ENCODE data around the gene PTPN1. TPM values are rescaled to one million over a fixed set of nuclear protein-coding genes. Genes with fewer than 3 reads are reported as not detected.

The PTPN1 gene
- total RNA-seq, 1 experiment from 2014 or later: 63.0 TPM

DNA sequence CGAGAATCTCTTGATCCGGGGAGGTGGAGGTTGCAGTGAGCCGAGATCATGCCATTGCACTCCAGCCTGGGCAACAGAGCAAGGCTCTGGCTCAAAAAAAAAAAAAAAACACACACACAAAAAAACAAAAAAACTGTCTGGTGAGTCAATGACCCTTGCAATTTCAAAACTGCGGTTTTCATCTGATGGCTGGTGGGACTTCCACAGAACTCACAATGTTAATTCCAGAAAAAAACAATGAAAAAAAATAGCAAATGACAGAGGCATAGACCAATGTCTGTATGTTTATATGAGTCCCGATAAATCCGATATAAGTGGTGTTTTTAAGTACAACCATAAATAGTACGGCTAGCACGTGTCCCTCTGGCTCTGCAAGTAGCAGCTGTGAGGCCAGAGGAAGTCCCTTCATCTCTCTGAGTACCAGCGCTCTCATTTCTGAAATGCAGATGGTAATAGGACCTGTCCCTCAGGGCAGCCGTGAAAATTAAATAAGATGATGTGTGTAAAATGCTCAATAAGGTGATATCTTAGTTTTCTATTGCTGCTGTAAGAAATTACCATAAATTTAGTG, 21.9 kb upstream of the PTPN1 start:
- Mint-ChIP-seq H3K27me3 (ENCODE audit: insufficient read depth, unreplicated experiment) (no peaks in the 10 kb centered on the region), H3K27ac (ENCODE audit: low read depth, unreplicated experiment) (no peak overlapping the region), H3K4me1 (ENCODE audit: insufficient read depth, unreplicated experiment) (peaks cover 25% of the 10 kb centered on the region), H3K36me3 (ENCODE audit: insufficient read depth, unreplicated experiment) (peaks cover 12% of the 10 kb centered on the region), H3K9me3 (ENCODE audit: unreplicated experiment) (no peaks in the 10 kb centered on the region), H3K4me3 (ENCODE audit: unreplicated experiment) (no peak overlapping the region)
- ChIA-PET POLR2A (interaction anchor here (0.6 to 20.5 kb wide), 5 partner anchors 12 to 100 kb away, joined by 3 to 480 read pairs (median 4); partner anchors contain the start of gene PTPN1), CTCF (interaction anchor here (0.7 to 4.5 kb wide), 6 partner anchors 11 to 262 kb away, joined by 3 to 25 read pairs (median 4); no protein-coding TSS in a partner anchor)
- intact Hi-C loops (cut with micrococcal nuclease): no loop called here
- no peak for DNase-seq (ENCODE audit: unreplicated experiment)
- TF ChIP-seq, protein P1, sequence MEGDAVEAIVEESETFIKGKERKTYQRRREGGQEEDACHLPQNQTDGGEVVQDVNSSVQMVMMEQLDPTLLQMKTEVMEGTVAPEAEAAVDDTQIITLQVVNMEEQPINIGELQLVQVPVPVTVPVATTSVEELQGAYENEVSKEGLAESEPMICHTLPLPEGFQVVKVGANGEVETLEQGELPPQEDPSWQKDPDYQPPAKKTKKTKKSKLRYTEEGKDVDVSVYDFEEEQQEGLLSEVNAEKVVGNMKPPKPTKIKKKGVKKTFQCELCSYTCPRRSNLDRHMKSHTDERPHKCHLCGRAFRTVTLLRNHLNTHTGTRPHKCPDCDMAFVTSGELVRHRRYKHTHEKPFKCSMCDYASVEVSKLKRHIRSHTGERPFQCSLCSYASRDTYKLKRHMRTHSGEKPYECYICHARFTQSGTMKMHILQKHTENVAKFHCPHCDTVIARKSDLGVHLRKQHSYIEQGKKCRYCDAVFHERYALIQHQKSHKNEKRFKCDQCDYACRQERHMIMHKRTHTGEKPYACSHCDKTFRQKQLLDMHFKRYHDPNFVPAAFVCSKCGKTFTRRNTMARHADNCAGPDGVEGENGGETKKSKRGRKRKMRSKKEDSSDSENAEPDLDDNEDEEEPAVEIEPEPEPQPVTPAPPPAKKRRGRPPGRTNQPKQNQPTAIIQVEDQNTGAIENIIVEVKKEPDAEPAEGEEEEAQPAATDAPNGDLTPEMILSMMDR (IDR thresholded peaks at IDR 0.05; ENCODE audit: unreplicated experiment): no peak
- no TSS peak for BruUV-seq (replicated peaks)

DNA sequence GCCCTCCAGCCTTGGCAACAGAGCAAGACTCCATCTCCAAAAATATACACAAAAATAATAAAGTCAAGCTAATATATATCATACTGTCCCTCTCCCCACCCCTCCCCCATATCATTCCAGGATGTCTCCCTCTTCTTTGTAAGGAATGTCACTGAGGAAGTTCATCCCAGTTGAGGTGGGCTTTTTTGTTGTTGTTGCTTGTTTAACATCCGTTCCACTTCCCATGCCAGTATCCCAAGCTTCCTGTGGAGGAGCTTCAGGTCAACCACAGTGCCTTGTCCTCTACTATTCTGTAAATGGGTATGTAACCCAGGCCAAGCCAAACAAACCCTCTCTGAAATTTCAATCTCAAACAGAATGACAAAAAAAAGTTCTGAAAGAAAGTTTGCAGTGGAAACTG, 19.0 kb upstream of the PTPN1 start:
- ChIA-PET CTCF (interaction anchor here (0.6 to 4.5 kb wide), 8 partner anchors 9 to 305 kb away, joined by 3 to 25 read pairs (median 4); no protein-coding TSS in a partner anchor), POLR2A (interaction anchor here (1.0 to 20.5 kb wide), 9 partner anchors 12 to 258 kb away, joined by 3 to 480 read pairs (median 4); partner anchors contain the start of gene PTPN1)
- H3K9me3 Mint-ChIP-seq (ENCODE audit: unreplicated experiment): no peaks in the 10 kb centered on the region
- no peak overlapping the region for H3K4me3 Mint-ChIP-seq (ENCODE audit: unreplicated experiment)
- H3K27me3 Mint-ChIP-seq (ENCODE audit: insufficient read depth, unreplicated experiment): no peaks in the 10 kb centered on the region
- H3K36me3 Mint-ChIP-seq (ENCODE audit: insufficient read depth, unreplicated experiment): peaks cover 12% of the 10 kb centered on the region
- DNase-seq (ENCODE audit: unreplicated experiment): no peak
- TF ChIP-seq, protein P1 (IDR thresholded peaks at IDR 0.05; ENCODE audit: unreplicated experiment): no peak
- intact Hi-C loops (cut with micrococcal nuclease): no loop called here
- no TSS peak for BruUV-seq (replicated peaks)
- peaks cover 30% of the 10 kb centered on the region for H3K4me1 Mint-ChIP-seq (ENCODE audit: insufficient read depth, unreplicated experiment)
- no peak overlapping the region for H3K27ac Mint-ChIP-seq (ENCODE audit: low read depth, unreplicated experiment)

DNA sequence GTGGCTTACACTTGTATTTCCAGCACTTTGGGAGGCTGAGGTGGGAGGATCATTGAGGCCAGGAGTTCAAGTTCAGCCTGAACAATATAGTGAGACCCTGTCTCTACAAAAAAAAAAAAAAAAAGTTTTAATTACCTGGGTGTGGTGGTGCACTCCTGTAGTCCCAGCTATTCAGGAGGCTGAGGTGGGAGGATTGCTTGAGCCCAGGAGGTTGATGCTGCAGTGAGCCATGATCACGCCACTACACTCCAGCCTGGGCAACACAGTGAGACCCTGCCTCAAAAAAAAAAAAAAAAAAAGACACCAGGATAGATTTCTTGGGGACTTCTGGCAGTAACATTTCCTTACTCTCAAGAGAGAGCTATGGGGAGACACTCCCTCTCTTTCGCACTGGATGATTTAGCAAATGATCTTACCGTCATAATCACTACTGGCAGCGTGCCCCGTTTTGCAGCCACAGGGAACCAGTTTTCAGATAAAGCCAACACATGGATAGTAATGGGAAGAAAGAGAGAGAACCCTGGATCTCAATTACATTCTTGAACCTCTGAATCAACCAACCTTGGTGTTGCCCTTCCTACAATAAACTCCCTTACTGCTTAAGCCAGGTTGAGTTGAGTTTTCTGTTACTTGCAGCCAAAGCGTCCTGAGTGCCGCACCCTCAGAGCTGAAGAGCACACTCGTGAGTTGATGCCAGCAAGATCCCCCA, 18.1 kb upstream of the PTPN1 start:
- peaks cover 12% of the 10 kb centered on the region for H3K36me3 Mint-ChIP-seq (ENCODE audit: insufficient read depth, unreplicated experiment)
- ChIA-PET CTCF (interaction anchor here (0.6 to 4.5 kb wide), 12 partner anchors 8 to 306 kb away, joined by 3 to 25 read pairs (median 5); no protein-coding TSS in a partner anchor), POLR2A (interaction anchor here (0.8 to 20.5 kb wide), 25 partner anchors 8 to 381 kb away, joined by 3 to 480 read pairs (median 4); partner anchors contain the start of gene PTPN1)
- peak overlapping the region; percentile 60 for H3K4me3 Mint-ChIP-seq (ENCODE audit: unreplicated experiment)
- H3K4me1 Mint-ChIP-seq (ENCODE audit: insufficient read depth, unreplicated experiment): peaks cover 39% of the 10 kb centered on the region
- peak overlapping the region; percentile 92 for H3K27ac Mint-ChIP-seq (ENCODE audit: low read depth, unreplicated experiment)
- peak; percentile 92 for DNase-seq (ENCODE audit: unreplicated experiment)
- no peaks in the 10 kb centered on the region for H3K9me3 Mint-ChIP-seq (ENCODE audit: unreplicated experiment)
- TF ChIP-seq, protein P1 (IDR thresholded peaks at IDR 0.05; ENCODE audit: unreplicated experiment): no peak
- no peaks in the 10 kb centered on the region for H3K27me3 Mint-ChIP-seq (ENCODE audit: insufficient read depth, unreplicated experiment)
- BruUV-seq (replicated peaks): no TSS peak
- intact Hi-C loops (cut with micrococcal nuclease): no loop called here

DNA sequence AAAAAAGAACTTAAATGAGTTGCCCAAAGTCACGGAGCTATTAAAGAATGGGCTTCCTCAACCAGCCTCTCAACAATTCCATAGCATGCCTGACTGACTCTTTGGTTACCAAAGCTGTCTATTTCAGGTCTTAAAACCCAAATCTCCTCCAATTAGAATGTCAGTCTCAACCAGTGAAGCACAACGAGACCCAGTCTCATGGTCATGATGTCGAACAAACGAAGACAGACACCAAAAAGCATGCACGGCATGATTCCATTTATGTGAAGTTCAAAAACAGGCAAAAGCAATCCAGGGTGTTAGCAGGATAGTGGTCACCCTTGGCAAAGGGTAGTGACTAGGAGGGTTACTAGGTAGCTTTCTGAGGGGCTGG, 16.3 kb upstream of the PTPN1 start:
- DNase-seq (ENCODE audit: unreplicated experiment): no peak
- ChIA-PET CTCF (interaction anchor here (0.6 to 1.3 kb wide), 5 partner anchors 9 to 341 kb away, joined by 3 to 5 read pairs (median 5); no protein-coding TSS in a partner anchor), POLR2A (interaction anchor here (0.6 to 20.5 kb wide), 17 partner anchors 9 to 378 kb away, joined by 3 to 480 read pairs (median 4); partner anchors contain the start of genes CEBPB and PTPN1)
- intact Hi-C loops (cut with micrococcal nuclease): no loop called here
- TF ChIP-seq, protein P1 (IDR thresholded peaks at IDR 0.05; ENCODE audit: unreplicated experiment): no peak
- Mint-ChIP-seq H3K9me3 (ENCODE audit: unreplicated experiment) (no peaks in the 10 kb centered on the region), H3K4me3 (ENCODE audit: unreplicated experiment) (no peak overlapping the region), H3K27me3 (ENCODE audit: insufficient read depth, unreplicated experiment) (no peaks in the 10 kb centered on the region), H3K27ac (ENCODE audit: low read depth, unreplicated experiment) (peak overlapping the region; percentile 92), H3K36me3 (ENCODE audit: insufficient read depth, unreplicated experiment) (peaks cover 12% of the 10 kb centered on the region), H3K4me1 (ENCODE audit: insufficient read depth, unreplicated experiment) (peaks cover 43% of the 10 kb centered on the region)
- no TSS peak for BruUV-seq (replicated peaks)

Data from MCF 10A (cell line).